Right lung (tissue), 5 donors: ENCODE measurements around the gene SEZ6L. TPM values are rescaled to one million over a fixed set of nuclear protein-coding genes. Genes with fewer than 3 reads are reported as not detected.

Experiments
- DNase-seq, 2 donors: peaks; one replicate each; pipeline ENCODE4 v3.0.0-alpha.2; 2013
- polyA plus RNA-seq, 5 donors: library from polyadenylated mRNA; unstranded; fragments of 120-200 nt; gene quantifications; one replicate each; pipeline versions ENCODE4 v1.2.1 to v1.2.3, GENCODE V29; 2013; ENCODE audit warnings: inconsistent platforms in 1 of 5, low replicate concordance in 1 of 5; ENCODE audit not compliant: insufficient read length in 5 of 5, insufficient read depth in 1 of 5

The SEZ6L gene
- polyA plus RNA-seq, 5 donors, result 0.50 to 0.84 (median 0.58) TPM

GRCh38 chr22:26172389-26172990 lies 3.2 kb downstream of the SEZ6L start:
- DNase-seq, result no peak

- no peak for DNase-seq
These were observed 5.0 kb downstream of the SEZ6L start for GRCh38 chr22:26174280-26174679.

- DNase-seq, result no peak
These were observed 13.5 kb downstream of the SEZ6L start for GRCh38 chr22:26182723-26183122.

GRCh38 chr22:26185190-26185589 lies 15.9 kb downstream of the SEZ6L start:
- no peak for DNase-seq

GRCh38 chr22:26188341-26188740 lies 19.1 kb downstream of the SEZ6L start:
- no peak for DNase-seq

- no peak for DNase-seq
These were observed 25.1 kb downstream of the SEZ6L start for GRCh38 chr22:26194313-26194712.

GRCh38 chr22:26194877-26195276 lies 25.6 kb downstream of the SEZ6L start:
- no peak for DNase-seq

- no peak for DNase-seq
These were observed 27.4 kb downstream of the SEZ6L start for GRCh38 chr22:26196657-26197056.

GRCh38 chr22:26197425-26197824 lies 28.2 kb downstream of the SEZ6L start:
- DNase-seq, result no peak

- DNase-seq, result no peak
These were observed 30.4 kb downstream of the SEZ6L start for GRCh38 chr22:26199665-26200064.

GRCh38 chr22:26202280-26202924 lies 33.1 kb downstream of the SEZ6L start:
- no peak for DNase-seq

- no peak for DNase-seq
These were observed 36.2 kb downstream of the SEZ6L start for GRCh38 chr22:26205494-26205893.

- DNase-seq, result no peak
These were observed 41.1 kb downstream of the SEZ6L start for GRCh38 chr22:26210334-26210733.

- DNase-seq, result no peak
These were observed 44.6 kb downstream of the SEZ6L start for GRCh38 chr22:26213826-26214225.

GRCh38 chr22:26214466-26214865 lies 45.2 kb downstream of the SEZ6L start:
- DNase-seq, result no peak

- no peak for DNase-seq
These were observed 46.5 kb downstream of the SEZ6L start for GRCh38 chr22:26215736-26216135.

GRCh38 chr22:26225207-26225606 lies 55.9 kb downstream of the SEZ6L start:
- DNase-seq, result no peak

- no peak for DNase-seq
These were observed 57.5 kb downstream of the SEZ6L start for GRCh38 chr22:26226538-26227297.

- DNase-seq, result no peak
These were observed 60.6 kb downstream of the SEZ6L start for GRCh38 chr22:26229910-26230309.

GRCh38 chr22:26234296-26234695 lies 65.0 kb downstream of the SEZ6L start:
- DNase-seq, result no peak

GRCh38 chr22:26235792-26236487 lies 66.7 kb downstream of the SEZ6L start:
- no peak for DNase-seq

GRCh38 chr22:26236991-26237390 lies 67.7 kb downstream of the SEZ6L start:
- DNase-seq, result no peak

GRCh38 chr22:26238596-26238995 lies 69.3 kb downstream of the SEZ6L start:
- DNase-seq, result no peak
